ENCODE data around the gene DEXI.

Gene DEXI

GRCh38 chr16:10946308-10946707 is 4.0 kb upstream of the DEXI start (continued):
- TF ChIP-seq ZNF639 (tag by site-specific recombination; IDR thresholded peaks at IDR 0.05) = no peak
- TF ChIP-seq GLIS1 (tag by site-specific recombination; IDR thresholded peaks at IDR 0.05) = no peak
- TF ChIP-seq ZFP37 (tag by site-specific recombination; IDR thresholded peaks at IDR 0.05) = no peak
- TF ChIP-seq ZNF292 (tag by site-specific recombination; IDR thresholded peaks at IDR 0.05; ENCODE audit: borderline replicate concordance, low read depth) = no peak
- no peak for TF ChIP-seq ZNF449 (tag by site-specific recombination; IDR thresholded peaks at IDR 0.05)
- TF ChIP-seq KLF16 (tag by site-specific recombination; IDR thresholded peaks at IDR 0.05) = no peak
- no peak for TF ChIP-seq ZNF211 (tag by site-specific recombination; IDR thresholded peaks at IDR 0.05; ENCODE audit: low read depth)
- no peak for TF ChIP-seq ZBTB26 (tag by site-specific recombination; optimal IDR thresholded peaks at IDR 0.05)
- TF ChIP-seq GLI4 (tag by site-specific recombination; IDR thresholded peaks at IDR 0.05) = no peak
- no peak for TF ChIP-seq ZNF76 (tag by site-specific recombination; IDR thresholded peaks at IDR 0.05; ENCODE audit: borderline replicate concordance, low read depth)
- no peak for TF ChIP-seq ZNF23 (tag by site-specific recombination; IDR thresholded peaks at IDR 0.05; ENCODE audit: borderline replicate concordance)
- TF ChIP-seq OSR2 (tag by site-specific recombination; IDR thresholded peaks at IDR 0.05) = no peak
- no peak for TF ChIP-seq ZNF629 (tag by site-specific recombination; IDR thresholded peaks at IDR 0.05)
- TF ChIP-seq ZNF561 (tag by site-specific recombination; IDR thresholded peaks at IDR 0.05; ENCODE audit: borderline replicate concordance) = no peak
- no peak for TF ChIP-seq ZSCAN5A (tag by site-specific recombination; IDR thresholded peaks at IDR 0.05)
- TF ChIP-seq TCF7L2 (IDR thresholded peaks at IDR 0.05; ENCODE audit: borderline replicate concordance, low read depth, low read length) = no peak
- peak; percentile 96 for TF ChIP-seq ZNF398 (tag by site-specific recombination; IDR thresholded peaks at IDR 0.05)
- TF ChIP-seq ZNF140 (tag by site-specific recombination; IDR thresholded peaks at IDR 0.05) = no peak
- no peak for TF ChIP-seq ZNF610 (tag by site-specific recombination; IDR thresholded peaks at IDR 0.05; ENCODE audit: borderline replicate concordance)
- no peak for TF ChIP-seq ZNF366 (tag by site-specific recombination; conservative IDR thresholded peaks at IDR 0.05)
- TF ChIP-seq REPIN1 (tag by site-specific recombination; IDR thresholded peaks at IDR 0.05; ENCODE audit: low read depth) = no peak
- no peak for TF ChIP-seq KLF7 (tag by site-specific recombination; IDR thresholded peaks at IDR 0.05; ENCODE audit: borderline replicate concordance)
- no peak for TF ChIP-seq ZNF184 (tag by site-specific recombination; IDR thresholded peaks at IDR 0.05)
- TF ChIP-seq SP2 (tag by site-specific recombination; IDR thresholded peaks at IDR 0.05) = peak; percentile 61
- TF ChIP-seq ZNF792 (tag by site-specific recombination; IDR thresholded peaks at IDR 0.05) = no peak
- no peak for TF ChIP-seq ZNF404 (tag by site-specific recombination; IDR thresholded peaks at IDR 0.05)
- TF ChIP-seq EGR2 (tag by site-specific recombination; IDR thresholded peaks at IDR 0.05; ENCODE audit: low read depth) = peak; percentile 83
- TF ChIP-seq YY2 (tag by site-specific recombination; IDR thresholded peaks at IDR 0.05) = no peak
- TF ChIP-seq HIC1 (tag by site-specific recombination; IDR thresholded peaks at IDR 0.05) = no peak
- TF ChIP-seq ZNF670 (tag by site-specific recombination; IDR thresholded peaks at IDR 0.05; ENCODE audit: low read depth) = no peak
- no peak for TF ChIP-seq ZNF146 (tag by site-specific recombination; IDR thresholded peaks at IDR 0.05)

All from HEK293 (cell line).